OCI-LY1 (cell line): ENCODE measurements around the gene VGF.
"Not testable (repeated sequence)": the region's sequence is repeated elsewhere in the genome, so short reads cannot be mapped to it uniquely, and the experiment has no call there.

Experiments
- H2AFZ ChIP-seq: fragments of 200-600 bp; sonication (generic), shearing (Covaris generic); 2 replicates; pipeline ENCODE4 v1.6.0; 2014; ENCODE audit warnings: antibody characterized with exemption, mild to moderate bottlenecking, low read length
- H3F3A ChIP-seq: fragments of 200-600 bp; sonication (generic), shearing (Covaris generic); 2 replicates; pipeline ENCODE4 v1.6.0; 2014; ENCODE audit warnings: mild to moderate bottlenecking, antibody characterized with exemption, low read length, moderate library complexity; ENCODE audit not compliant: insufficient read depth
- H3K27ac ChIP-seq: fragments of 200-600 bp; sonication (generic); 2 replicates; pipeline ENCODE4 v1.5.1; 2014; ENCODE audit warnings: low read length, mixed run types, mild to moderate bottlenecking, low read depth; ENCODE audit not compliant: poor library complexity, severe bottlenecking
- H3K27me3 ChIP-seq: fragments of 200-600 bp; sonication (generic); 2 replicates; pipeline ENCODE4 v1.6.0; 2014; ENCODE audit warnings: antibody characterized with exemption, mild to moderate bottlenecking, low read length, moderate library complexity; ENCODE audit not compliant: insufficient read depth
- H3K36me3 ChIP-seq: fragments of 200-600 bp; sonication (generic); 2 replicates; pipeline ENCODE4 v1.6.1; 2014; ENCODE audit warnings: mild to moderate bottlenecking, antibody characterized with exemption, low read length, moderate library complexity, mixed read lengths; ENCODE audit not compliant: insufficient read depth
- H3K4me1 ChIP-seq: fragments of 200-600 bp; sonication (generic); 2 replicates; pipeline ENCODE4 v1.5.1; 2014; ENCODE audit warnings: mild to moderate bottlenecking, low read length, moderate library complexity; ENCODE audit not compliant: insufficient read depth, severe bottlenecking
- H3K4me2 ChIP-seq: fragments of 200-600 bp; sonication (generic), shearing (Covaris generic); 2 replicates; pipeline ENCODE4 v1.6.1; 2014; ENCODE audit warnings: low read length
- H3K4me3 ChIP-seq: fragments of 200-600 bp; sonication (generic); 2 replicates; pipeline ENCODE4 v1.5.1; 2014; ENCODE audit warnings: low read length, low read depth, mild to moderate bottlenecking, mixed read lengths; ENCODE audit not compliant: poor library complexity, severe bottlenecking
- H3K79me2 ChIP-seq: fragments of 200-600 bp; shearing (Covaris generic); 2 replicates; pipeline ENCODE4 v1.6.1; 2016; ENCODE audit warnings: mixed run types, low read length, mixed read lengths; ENCODE audit not compliant: insufficient read depth
- H3K9ac ChIP-seq: fragments of 200-600 bp; sonication (generic), shearing (Covaris generic); 2 replicates; pipeline ENCODE4 v1.6.1; 2014; ENCODE audit warnings: mild to moderate bottlenecking, low read length, mixed read lengths
- H3K9me2 ChIP-seq: fragments of 200-600 bp; sonication (generic), shearing (Covaris generic); 2 replicates; pipeline ENCODE4 v1.6.1; 2014; ENCODE audit warnings: low read depth, mild to moderate bottlenecking, low read length, mixed read lengths
- H3K9me3 ChIP-seq: fragments of 200-600 bp; shearing (Covaris generic); 2 replicates; pipeline ENCODE4 v1.6.1; 2014; ENCODE audit warnings: low read length, mixed read lengths
- H4K20me1 ChIP-seq: fragments of 200-600 bp; sonication (generic), shearing (Covaris generic); 2 replicates; pipeline ENCODE4 v1.6.0; 2016; ENCODE audit warnings: mild to moderate bottlenecking, low read length; ENCODE audit not compliant: insufficient read depth
- EZH2 ChIP-seq: fragments of 200-600 bp; sonication (generic), shearing (Covaris generic); IDR thresholded peaks from 2 replicates; pipeline ENCODE4 v1.8.0; 2017; ENCODE audit warnings: borderline replicate concordance, mixed run types, mild to moderate bottlenecking, antibody characterized with exemption, low read length, moderate library complexity, mixed read lengths
- TF ChIP-seq, protein P1 (sequence below): fragments of 200-600 bp; sonication (generic), shearing (Covaris generic); IDR thresholded peaks from 2 replicates; pipeline ENCODE4 v1.5.1; 2017; ENCODE audit warnings: mild to moderate bottlenecking, antibody characterized with exemption, low read length, moderate library complexity, mixed read lengths

The VGF gene

DNA sequence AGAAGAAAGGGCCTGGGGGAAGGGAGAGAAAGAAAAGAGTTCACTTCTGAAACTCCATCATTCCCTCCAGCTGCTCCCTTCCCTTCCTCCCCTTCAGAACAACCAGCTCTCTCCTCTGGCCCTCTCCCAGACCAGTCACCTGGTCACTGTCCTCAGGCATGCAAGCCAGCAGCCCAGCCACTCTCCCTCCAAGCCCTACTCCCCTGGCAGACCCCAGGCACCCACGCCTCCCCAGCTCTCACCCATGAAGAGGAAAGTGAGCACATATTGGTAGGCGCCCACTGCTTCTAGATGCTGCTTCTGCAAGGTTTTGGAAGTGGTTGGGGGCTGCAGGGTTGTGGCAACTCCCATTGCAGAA, 35.1 kb upstream of the VGF start:
- Histone ChIP-seq H3K27me3 (no peaks in the 10 kb centered on the region), H3K36me3 (no peaks in the 10 kb centered on the region), H3K27ac (no peak overlapping the region), H3K4me2 (no peak overlapping the region), H3K9me2 (no peaks in the 10 kb centered on the region), H3F3A (no peaks in the 10 kb centered on the region), H4K20me1 (no peaks in the 10 kb centered on the region), H3K4me1 (peaks cover 10% of the 10 kb centered on the region), H3K79me2 (no peaks in the 10 kb centered on the region), H3K9ac (no peak overlapping the region), H3K9me3 (no peaks in the 10 kb centered on the region), H3K4me3 (no peak overlapping the region), H2AFZ (no peak overlapping the region)
- TF ChIP-seq, protein P1, sequence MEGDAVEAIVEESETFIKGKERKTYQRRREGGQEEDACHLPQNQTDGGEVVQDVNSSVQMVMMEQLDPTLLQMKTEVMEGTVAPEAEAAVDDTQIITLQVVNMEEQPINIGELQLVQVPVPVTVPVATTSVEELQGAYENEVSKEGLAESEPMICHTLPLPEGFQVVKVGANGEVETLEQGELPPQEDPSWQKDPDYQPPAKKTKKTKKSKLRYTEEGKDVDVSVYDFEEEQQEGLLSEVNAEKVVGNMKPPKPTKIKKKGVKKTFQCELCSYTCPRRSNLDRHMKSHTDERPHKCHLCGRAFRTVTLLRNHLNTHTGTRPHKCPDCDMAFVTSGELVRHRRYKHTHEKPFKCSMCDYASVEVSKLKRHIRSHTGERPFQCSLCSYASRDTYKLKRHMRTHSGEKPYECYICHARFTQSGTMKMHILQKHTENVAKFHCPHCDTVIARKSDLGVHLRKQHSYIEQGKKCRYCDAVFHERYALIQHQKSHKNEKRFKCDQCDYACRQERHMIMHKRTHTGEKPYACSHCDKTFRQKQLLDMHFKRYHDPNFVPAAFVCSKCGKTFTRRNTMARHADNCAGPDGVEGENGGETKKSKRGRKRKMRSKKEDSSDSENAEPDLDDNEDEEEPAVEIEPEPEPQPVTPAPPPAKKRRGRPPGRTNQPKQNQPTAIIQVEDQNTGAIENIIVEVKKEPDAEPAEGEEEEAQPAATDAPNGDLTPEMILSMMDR = no peak
- no peak for TF ChIP-seq EZH2

DNA sequence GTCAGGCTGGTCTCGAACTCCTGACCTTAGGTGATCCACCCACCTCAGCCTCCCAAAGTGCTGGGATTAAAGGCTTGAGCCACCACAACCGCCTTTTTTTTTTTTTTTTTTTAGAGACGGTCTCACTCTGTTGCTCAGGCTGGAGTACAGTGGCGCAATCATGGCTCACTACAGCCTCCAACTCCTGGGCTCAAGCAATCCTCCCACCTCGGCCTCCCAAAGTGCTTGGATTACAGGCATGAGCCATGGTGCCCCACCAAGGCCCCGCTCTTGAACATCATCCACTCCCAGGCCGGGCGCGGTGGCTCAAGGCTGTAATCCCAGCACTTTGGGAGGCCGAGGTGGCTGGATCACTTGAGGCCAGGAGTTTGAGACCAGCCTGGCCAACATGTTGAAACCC, 34.2 kb upstream of the VGF start:
- not testable (repeated sequence) for H4K20me1 ChIP-seq, H3K9ac ChIP-seq, H3K27me3 ChIP-seq, H3K4me2 ChIP-seq, H3K9me3 ChIP-seq, H3K4me3 ChIP-seq, H3K79me2 ChIP-seq, H3K9me2 ChIP-seq, H3F3A ChIP-seq, H3K27ac ChIP-seq, H3K36me3 ChIP-seq, H2AFZ ChIP-seq
- H3K4me1 ChIP-seq = peaks cover 10% of the 10 kb centered on the region

DNA sequence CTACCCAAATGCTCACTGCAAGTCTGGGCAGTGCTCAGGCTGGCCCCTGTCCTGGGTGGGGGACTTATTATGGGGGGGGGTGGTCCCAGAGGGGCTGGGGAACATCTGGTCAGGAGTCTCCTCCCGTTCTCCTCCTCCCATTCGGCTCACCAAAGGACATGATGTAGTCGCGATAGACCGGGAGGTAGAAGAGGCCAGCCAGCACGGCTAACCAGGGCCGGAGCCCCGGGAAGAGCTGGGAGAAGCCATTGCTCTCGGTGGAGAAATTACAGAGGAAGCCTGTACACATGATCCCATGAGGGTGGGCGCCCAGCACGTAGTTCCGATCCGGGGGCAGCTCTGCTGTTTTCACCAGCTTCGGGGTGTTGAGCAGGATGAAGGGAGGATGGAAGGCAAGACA, 33.1 kb upstream of the VGF start:
- Histone ChIP-seq H3K36me3 (no peaks in the 10 kb centered on the region), H3K4me1 (peaks cover 2% of the 10 kb centered on the region), H4K20me1 (no peaks in the 10 kb centered on the region), H2AFZ (no peak overlapping the region), H3K9me3 (no peaks in the 10 kb centered on the region), H3K4me2 (no peak overlapping the region), H3K27ac (no peak overlapping the region), H3K79me2 (no peaks in the 10 kb centered on the region), H3K9ac (no peak overlapping the region), H3F3A (no peaks in the 10 kb centered on the region), H3K27me3 (no peaks in the 10 kb centered on the region), H3K4me3 (no peak overlapping the region), H3K9me2 (no peaks in the 10 kb centered on the region)
- no peak for TF ChIP-seq EZH2

DNA sequence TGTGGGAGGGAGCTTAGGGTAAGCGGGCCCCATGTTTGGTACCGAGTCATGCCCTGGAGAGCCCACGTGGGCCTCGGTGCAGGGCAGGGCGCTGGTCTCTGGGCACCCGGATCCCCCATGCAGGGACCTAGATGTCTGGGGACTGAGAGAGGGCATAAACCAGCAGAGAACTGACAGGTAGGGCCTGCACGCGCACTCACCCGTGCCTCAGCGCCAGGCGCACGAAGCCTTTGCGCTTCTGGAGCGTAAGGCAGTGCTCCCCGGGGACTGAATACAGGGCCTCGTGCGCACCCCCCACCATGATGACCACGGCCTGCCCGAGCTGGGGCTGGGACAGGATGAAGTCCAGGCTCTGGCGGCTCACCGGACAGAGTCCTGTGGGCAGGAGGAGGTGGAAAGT, 32.6 kb upstream of the VGF start:
- TF ChIP-seq, protein P1 = no peak
- TF ChIP-seq EZH2 = no peak
- Histone ChIP-seq H3K4me2 (no peak overlapping the region), H4K20me1 (no peaks in the 10 kb centered on the region)

More for the DNA sequence above, 32.6 kb upstream of the VGF start:
- no peaks in the 10 kb centered on the region for H3K79me2 ChIP-seq
- no peak overlapping the region for H3K27ac ChIP-seq
- no peaks in the 10 kb centered on the region for H3K4me1 ChIP-seq
- no peak overlapping the region for H2AFZ ChIP-seq
- H3K9ac ChIP-seq = no peak overlapping the region
- H3K4me3 ChIP-seq = no peak overlapping the region
- no peaks in the 10 kb centered on the region for H3K9me2 ChIP-seq
- H3K27me3 ChIP-seq = no peaks in the 10 kb centered on the region
- no peaks in the 10 kb centered on the region for H3K9me3 ChIP-seq
- no peaks in the 10 kb centered on the region for H3K36me3 ChIP-seq
- H3F3A ChIP-seq = no peaks in the 10 kb centered on the region
